Keratinocyte (primary cell): ENCODE results near the gene SLC22A3.

Experiments used
- CTCF ChIP-seq, 3 experiments: IDR thresholded peaks in 1 of 3; conservative IDR thresholded peaks in 1 of 3; optimal IDR thresholded peaks in 1 of 3; 2 replicates in 2 of 3; 3 replicates in 1 of 3; pipeline versions ENCODE3 to v1.5.1; 2011; ENCODE audit warnings: low read length in 3 of 3, mild to moderate bottlenecking in 3 of 3, moderate library complexity in 2 of 3, control low read depth in 1 of 3, inconsistent platforms in 1 of 3; ENCODE audit not compliant: insufficient read depth in 2 of 3; ENCODE audit errors: extremely low read depth in 1 of 3
- EZH2 ChIP-seq: IDR thresholded peaks from one replicate; pipeline ENCODE4 v1.6.1; 2012; ENCODE audit warnings: inconsistent platforms, mild to moderate bottlenecking, low read length, moderate library complexity

- TF ChIP-seq CTCF (optimal IDR thresholded peaks at IDR 0.05 in 1 of 3, IDR thresholded peaks at IDR 0.05 in 1 of 3, conservative IDR thresholded peaks at IDR 0.05 in 1 of 3; ENCODE audit: extremely low read depth in 1 of 3, insufficient read depth in 2 of 3, low read length in 3 of 3) (no peak), EZH2 (peak; percentile 16)
Measured at GRCh38 chr6:160349020-160349441, 853 bp downstream of the SLC22A3 start.
